ENCODE results near the gene MRPL48.

Gene MRPL48

DNA sequence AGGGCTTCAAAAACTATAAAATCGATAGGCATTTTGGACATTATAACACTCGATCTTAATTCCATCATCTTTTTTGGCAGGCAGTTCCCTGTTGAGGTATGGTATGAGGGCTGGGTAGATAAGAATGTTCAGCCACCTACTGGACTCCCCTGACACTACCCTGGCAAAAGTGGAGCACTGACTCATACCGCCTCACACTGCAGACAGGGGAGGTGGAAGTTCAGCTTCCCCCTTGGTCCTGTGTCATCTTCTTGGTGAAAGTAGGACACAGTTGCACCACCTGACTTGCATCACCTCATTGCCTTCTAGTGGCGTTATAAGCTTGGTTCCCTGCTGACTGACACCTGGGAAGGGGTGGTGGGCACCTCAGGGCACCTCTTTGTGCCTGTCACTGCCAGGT lies 119.5 kb downstream of the MRPL48 start:
- no peak for DNase-seq

DNA sequence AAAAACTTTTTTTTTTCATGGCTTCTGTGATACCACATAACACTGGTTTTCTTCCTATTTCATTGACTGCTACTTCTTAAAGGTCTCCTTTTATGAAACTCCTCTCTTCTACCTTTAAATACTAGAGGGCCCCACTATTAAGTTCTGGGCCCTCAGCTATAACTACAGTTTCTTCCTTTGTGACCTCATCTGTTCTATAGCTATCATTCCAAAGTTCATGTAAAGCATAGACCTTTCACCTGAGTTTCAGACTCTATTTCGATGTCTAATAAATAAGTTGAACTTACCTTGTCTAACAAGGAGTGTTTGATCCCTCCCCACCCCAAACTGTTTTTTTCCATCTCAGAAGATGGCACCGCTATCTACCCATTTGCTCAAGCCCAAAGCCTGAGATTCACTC lies 124.4 kb downstream of the MRPL48 start:
- DNase-seq, result no peak

GRCh38 chr11:73913472-73913871 lies 125.8 kb downstream of the MRPL48 start:
- DNase-seq, result no peak

- DNase-seq, result no peak
Measured at GRCh38 chr11:73914284-73914683, 126.6 kb downstream of the MRPL48 start.

All from amniotic stem cell (primary cell).